ENCODE data around the gene RMDN3. TPM values are rescaled to one million over a fixed set of nuclear protein-coding genes. Genes with fewer than 3 reads are reported as not detected.

RMDN3 gene
- total and polyA plus RNA-seq, 9 of the 15 experiments (the other 6 are each of a cell fraction or from before 2014, with no cell fraction given), result 8.1 to 38.2 (median 25.9) TPM

DNA sequence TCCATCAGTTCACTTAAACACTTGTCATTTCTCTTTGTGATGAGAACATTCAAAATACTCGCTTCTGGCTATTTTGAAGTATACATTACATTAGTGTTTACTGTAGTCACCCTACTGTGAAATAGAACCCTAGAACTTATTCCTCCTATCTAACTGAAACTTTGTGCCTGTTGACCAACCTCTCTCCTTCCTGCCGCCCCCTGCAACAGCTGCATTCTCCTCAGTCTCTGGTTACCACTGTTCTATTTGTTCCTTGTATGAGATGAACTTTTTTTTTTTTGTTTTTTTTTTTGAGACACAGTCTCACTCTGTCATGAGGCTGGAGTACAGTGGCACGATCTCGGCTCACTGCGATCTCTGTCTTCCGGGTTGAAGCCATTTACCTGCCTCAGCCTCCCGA lies 57.1 kb downstream of the RMDN3 start:
- Histone ChIP-seq H2AFZ (ENCODE audit: low read depth, low read length) (no peak overlapping the region), H3K9me1 (ENCODE audit: control insufficient read depth, insufficient read depth, low read length) (no peaks in the 10 kb centered on the region), H3K27me3 (ENCODE audit: control insufficient read depth in 2 of 2, insufficient read depth in 2 of 2, low read length in 2 of 2) (no peaks in the 10 kb centered on the region), H3K9ac (ENCODE audit: insufficient read depth in 1 of 2, low read depth in 2 of 2, low read length in 2 of 2) (no peak overlapping the region), H3K79me2 (ENCODE audit: control insufficient read depth, insufficient read depth, low read length) (peaks cover 53% of the 10 kb centered on the region), H3K27ac (ENCODE audit: extremely low read depth, low read depth, low read length) (no peak overlapping the region), H3K36me3 (ENCODE audit: control insufficient read depth, insufficient read depth, low read length) (peaks cover 50% of the 10 kb centered on the region), H3K4me1 (replicated peaks in 1 of 2; ENCODE audit: control insufficient read depth in 2 of 2, insufficient read depth in 2 of 2, low read length in 2 of 2) (peaks cover 5 to 14% of the 10 kb centered on the region in 2 experiments; a peak in 4 of 5 replicates), H3K4me3 (no peak overlapping the region), H4K20me1 (replicated peaks; ENCODE audit: control insufficient read depth, insufficient read depth, low read length) (no peaks in the 10 kb centered on the region), H3K9me3 (replicated peaks; ENCODE audit: control insufficient read depth, insufficient read depth, low read depth, low read length) (no peaks in the 10 kb centered on the region), H3K4me2 (ENCODE audit: insufficient read depth, low read length) (no peak overlapping the region)
- intact Hi-C loops (cut with micrococcal nuclease) (no loop called here), in situ Hi-C loops (cut with MboI) (no loop called here)
- no TSS peak for BruUV-seq (replicated peaks)
- no peak for FAIRE-seq
- 83% methylated on average over 4 of the region's 7 CpGs for WGBS (ENCODE audit: insufficient coverage, low coverage, missing lambda C conversion rate)
- CTCF ChIA-PET (ENCODE audit: low intra/inter-chr PET ratio), result interaction anchor here (0.5 kb wide), 1 partner anchor 57 kb away, joined by 3 read pairs; the partner anchor contains the start of gene RMDN3
- ATAC-seq, result no peak
- POLR2A ChIA-PET, result interaction anchor here (1.6 kb wide), 1 partner anchor 10 kb away, joined by 5 read pairs; no protein-coding TSS in a partner anchor
- no peak for DNase-seq (ENCODE audit: extremely low read depth in 1 of 4, low spot score in 3 of 4)
- TF ChIP-seq, protein P1, sequence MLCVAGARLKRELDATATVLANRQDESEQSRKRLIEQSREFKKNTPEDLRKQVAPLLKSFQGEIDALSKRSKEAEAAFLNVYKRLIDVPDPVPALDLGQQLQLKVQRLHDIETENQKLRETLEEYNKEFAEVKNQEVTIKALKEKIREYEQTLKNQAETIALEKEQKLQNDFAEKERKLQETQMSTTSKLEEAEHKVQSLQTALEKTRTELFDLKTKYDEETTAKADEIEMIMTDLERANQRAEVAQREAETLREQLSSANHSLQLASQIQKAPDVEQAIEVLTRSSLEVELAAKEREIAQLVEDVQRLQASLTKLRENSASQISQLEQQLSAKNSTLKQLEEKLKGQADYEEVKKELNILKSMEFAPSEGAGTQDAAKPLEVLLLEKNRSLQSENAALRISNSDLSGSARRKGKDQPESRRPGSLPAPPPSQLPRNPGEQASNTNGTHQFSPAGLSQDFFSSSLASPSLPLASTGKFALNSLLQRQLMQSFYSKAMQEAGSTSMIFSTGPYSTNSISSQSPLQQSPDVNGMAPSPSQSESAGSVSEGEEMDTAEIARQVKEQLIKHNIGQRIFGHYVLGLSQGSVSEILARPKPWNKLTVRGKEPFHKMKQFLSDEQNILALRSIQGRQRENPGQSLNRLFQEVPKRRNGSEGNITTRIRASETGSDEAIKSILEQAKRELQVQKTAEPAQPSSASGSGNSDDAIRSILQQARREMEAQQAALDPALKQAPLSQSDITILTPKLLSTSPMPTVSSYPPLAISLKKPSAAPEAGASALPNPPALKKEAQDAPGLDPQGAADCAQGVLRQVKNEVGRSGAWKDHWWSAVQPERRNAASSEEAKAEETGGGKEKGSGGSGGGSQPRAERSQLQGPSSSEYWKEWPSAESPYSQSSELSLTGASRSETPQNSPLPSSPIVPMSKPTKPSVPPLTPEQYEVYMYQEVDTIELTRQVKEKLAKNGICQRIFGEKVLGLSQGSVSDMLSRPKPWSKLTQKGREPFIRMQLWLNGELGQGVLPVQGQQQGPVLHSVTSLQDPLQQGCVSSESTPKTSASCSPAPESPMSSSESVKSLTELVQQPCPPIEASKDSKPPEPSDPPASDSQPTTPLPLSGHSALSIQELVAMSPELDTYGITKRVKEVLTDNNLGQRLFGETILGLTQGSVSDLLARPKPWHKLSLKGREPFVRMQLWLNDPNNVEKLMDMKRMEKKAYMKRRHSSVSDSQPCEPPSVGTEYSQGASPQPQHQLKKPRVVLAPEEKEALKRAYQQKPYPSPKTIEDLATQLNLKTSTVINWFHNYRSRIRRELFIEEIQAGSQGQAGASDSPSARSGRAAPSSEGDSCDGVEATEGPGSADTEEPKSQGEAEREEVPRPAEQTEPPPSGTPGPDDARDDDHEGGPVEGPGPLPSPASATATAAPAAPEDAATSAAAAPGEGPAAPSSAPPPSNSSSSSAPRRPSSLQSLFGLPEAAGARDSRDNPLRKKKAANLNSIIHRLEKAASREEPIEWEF (CRISPR knock-in tag; IDR thresholded peaks at IDR 0.05), result no peak
- TF ChIP-seq SLC30A9 (CRISPR knock-in tag; IDR thresholded peaks at IDR 0.05), result no peak
- TF ChIP-seq ZNF507 (tag; conservative IDR thresholded peaks at IDR 0.05), result no peak
- TF ChIP-seq JUNB (CRISPR knock-in tag; conservative IDR thresholded peaks at IDR 0.05), result no peak
- no peak for TF ChIP-seq PYGO2 (tag; IDR thresholded peaks at IDR 0.05)
- no peak for TF ChIP-seq GTF2E2 (tag; IDR thresholded peaks at IDR 0.05)
- no peak for TF ChIP-seq MEF2D (tag; conservative IDR thresholded peaks at IDR 0.05; ENCODE audit: low read depth)
- TF ChIP-seq, protein P2, sequence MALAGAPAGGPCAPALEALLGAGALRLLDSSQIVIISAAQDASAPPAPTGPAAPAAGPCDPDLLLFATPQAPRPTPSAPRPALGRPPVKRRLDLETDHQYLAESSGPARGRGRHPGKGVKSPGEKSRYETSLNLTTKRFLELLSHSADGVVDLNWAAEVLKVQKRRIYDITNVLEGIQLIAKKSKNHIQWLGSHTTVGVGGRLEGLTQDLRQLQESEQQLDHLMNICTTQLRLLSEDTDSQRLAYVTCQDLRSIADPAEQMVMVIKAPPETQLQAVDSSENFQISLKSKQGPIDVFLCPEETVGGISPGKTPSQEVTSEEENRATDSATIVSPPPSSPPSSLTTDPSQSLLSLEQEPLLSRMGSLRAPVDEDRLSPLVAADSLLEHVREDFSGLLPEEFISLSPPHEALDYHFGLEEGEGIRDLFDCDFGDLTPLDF (CRISPR knock-in tag; IDR thresholded peaks at IDR 0.05), result no peak
- TF ChIP-seq ZFP91 (CRISPR knock-in tag; IDR thresholded peaks at IDR 0.05), result no peak
- TF ChIP-seq PRMT5 (CRISPR knock-in tag; IDR thresholded peaks at IDR 0.05), result no peak
- no peak for TF ChIP-seq CHD4 (IDR thresholded peaks at IDR 0.05; ENCODE audit: insufficient read depth, insufficient replicate concordance, low read depth, low read length, poor library complexity, severe bottlenecking)

Data from K562 (cell line).